Breast epithelium (tissue), 4 donors: ENCODE results near the gene MUC6. TPM values are rescaled to one million over a fixed set of nuclear protein-coding genes. Genes with fewer than 3 reads are reported as not detected.

Experiments used
- DNase-seq, 2 donors: peaks; one replicate each; pipeline ENCODE4 v3.0.0-alpha.2; 2019; ENCODE audit warnings: low spot score in 2 of 2
- H3K27ac ChIP-seq, 2 donors: fragments of 200-600 bp; sonication (generic) in 1 of 2; one replicate each; pipeline ENCODE4 v1.5.1; 2016 to 2019; ENCODE audit warnings: mild to moderate bottlenecking in 1 of 2
- H3K27me3 ChIP-seq, 2 donors: fragments of 200-600 bp; sonication (generic) in 1 of 2; one replicate each; pipeline versions ENCODE4 v1.5.1 to v1.6.0; 2017 to 2019; ENCODE audit warnings: control low read depth in 1 of 2, mild to moderate bottlenecking in 1 of 2
- H3K36me3 ChIP-seq: fragments of 200-600 bp; one replicate; pipeline ENCODE4 v1.5.1; 2019
- H3K4me1 ChIP-seq, 2 donors: fragments of 200-600 bp; sonication (generic); one replicate each; pipeline ENCODE4 v1.5.1; 2016 to 2019; ENCODE audit warnings: control low read depth in 1 of 2
- H3K4me3 ChIP-seq, 3 donors: fragments of 200-600 bp; sonication (generic); 1 replicate in 2 of 3; 2 replicates in 1 of 3; pipeline ENCODE4 v1.5.1; 2016 to 2019; ENCODE audit warnings: mild to moderate bottlenecking in 3 of 3, moderate library complexity in 2 of 3
- H3K9me3 ChIP-seq, 2 donors: fragments of 200-600 bp; sonication (generic) in 1 of 2; one replicate each; pipeline ENCODE4 v1.5.1; 2016 to 2019; ENCODE audit warnings: control low read depth in 1 of 2
- CTCF ChIP-seq, 3 donors: fragments of 450-650 bp; IDR thresholded peaks; one replicate each; pipeline ENCODE4 v1.5.1; 2016 to 2017; ENCODE audit warnings: antibody characterized with exemption in 3 of 3, mild to moderate bottlenecking in 3 of 3, moderate library complexity in 3 of 3
- POLR2A ChIP-seq: fragments of 450-650 bp; IDR thresholded peaks from one replicate; pipeline ENCODE4 v1.6.1; 2016; ENCODE audit warnings: antibody characterized with exemption, mild to moderate bottlenecking, moderate library complexity
- POLR2AphosphoS5 ChIP-seq, 3 donors: sonication (generic); formaldehyde crosslinking; IDR thresholded peaks; one replicate each; pipeline ENCODE4 v1.6.1; 2017; ENCODE audit warnings: antibody characterized with exemption in 3 of 3
- intact Hi-C: fragments of 100-400 bp; cut with DNase I; formaldehyde crosslinking; loops from one replicate; pipeline ENCODE4 v1.15.1; 2023; ENCODE audit warnings: low total_unique reads
- total RNA-seq, 3 donors: library from RNA; depleted of rRNA; stranded (reverse); fragments of >200 nt; gene quantifications; one replicate each; pipeline ENCODE4 v1.1.0, GENCODE V29; 2016

Gene MUC6
- total RNA-seq, 3 donors from 2014 or later, result 1.3 to 1.9 TPM; not detected in 1

DNA sequence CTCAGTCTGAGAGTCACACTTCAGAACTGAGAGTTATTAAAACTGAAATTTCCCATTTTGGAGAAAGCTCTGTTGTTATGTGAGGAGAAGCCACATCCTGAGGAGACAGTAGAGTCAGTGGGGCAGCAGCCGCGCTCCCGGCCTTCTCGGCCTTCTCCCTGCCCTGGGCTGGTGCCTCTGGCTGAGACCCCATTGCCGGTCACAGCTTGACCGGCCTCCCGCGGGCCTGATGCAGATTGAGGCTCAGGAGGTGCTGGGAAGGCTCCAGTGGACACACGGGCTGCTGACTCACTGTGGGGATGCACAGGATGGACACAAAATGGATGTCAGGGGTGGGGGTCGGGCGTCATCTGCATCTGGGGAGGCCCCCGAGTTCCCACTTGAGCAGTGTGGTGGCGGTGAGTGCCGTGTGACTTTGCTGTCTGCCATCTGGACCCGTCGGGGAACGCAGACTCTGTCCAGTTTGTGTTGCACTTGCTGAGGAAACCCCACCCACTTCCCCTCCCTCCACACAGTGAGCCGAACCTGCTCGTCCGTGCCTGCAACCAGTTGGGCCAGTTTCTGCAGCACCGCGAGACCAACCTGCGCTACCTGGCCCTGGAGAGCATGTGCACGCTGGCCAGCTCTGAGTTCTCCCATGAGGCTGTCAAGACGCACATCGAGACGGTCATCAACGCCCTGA lies 50.1 kb downstream of the MUC6 start:
- no peaks in the 10 kb centered on the region for H3K9me3 ChIP-seq
- H3K27ac ChIP-seq, result peak overlapping the region in 1 of 2 donors; percentile 4
- no peaks in the 10 kb centered on the region for H3K27me3 ChIP-seq
- no peaks in the 10 kb centered on the region for H3K4me1 ChIP-seq
- H3K4me3 ChIP-seq, result no peak overlapping the region
- peaks cover 11% of the 10 kb centered on the region for H3K36me3 ChIP-seq
- intact Hi-C loops, result loop anchor here (10.0 kb wide), 1 partner anchor 122 kb away; no protein-coding TSS in a partner anchor
- no peak for TF ChIP-seq POLR2A
- no peak for TF ChIP-seq CTCF (IDR thresholded peaks at IDR 0.05)
- TF ChIP-seq POLR2AphosphoS5 (IDR thresholded peaks at IDR 0.05), result no peak
- peak; percentile 68 to 87 for DNase-seq

DNA sequence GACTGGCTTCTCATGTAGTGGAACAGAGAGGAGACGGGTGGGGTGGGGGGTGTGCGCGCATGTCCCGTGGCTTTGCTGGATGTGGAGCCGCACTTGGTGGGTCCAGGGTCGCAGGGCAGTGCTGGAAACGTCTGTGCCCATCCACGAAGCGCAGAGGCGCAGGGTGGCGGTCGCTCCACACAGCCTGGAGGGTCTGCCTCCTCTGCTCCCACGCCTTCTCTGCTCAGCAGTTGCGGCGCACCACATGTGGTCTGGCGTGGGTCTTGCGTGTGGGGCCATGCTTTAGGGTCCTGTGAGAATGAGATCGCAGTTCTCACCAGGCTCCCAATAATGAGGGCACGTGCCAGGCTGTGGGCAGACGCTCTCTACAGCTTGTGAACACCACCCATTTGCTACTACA lies 50.7 kb downstream of the MUC6 start:
- intact Hi-C loops, result loop anchor here (10.0 kb wide), 1 partner anchor 121 kb away; no protein-coding TSS in a partner anchor
- peak overlapping the region in 1 of 2 donors; percentile 4 for H3K27ac ChIP-seq
- peaks cover 12% of the 10 kb centered on the region for H3K36me3 ChIP-seq
- no peak for DNase-seq
- no peaks in the 10 kb centered on the region for H3K9me3 ChIP-seq
- H3K27me3 ChIP-seq, result no peaks in the 10 kb centered on the region
- TF ChIP-seq POLR2AphosphoS5 (IDR thresholded peaks at IDR 0.05), result no peak
- no peak for TF ChIP-seq CTCF (IDR thresholded peaks at IDR 0.05)
- TF ChIP-seq POLR2A, result no peak
- H3K4me3 ChIP-seq, result no peak overlapping the region
- no peaks in the 10 kb centered on the region for H3K4me1 ChIP-seq

GRCh38 chr11:985406-985805 lies 51.1 kb downstream of the MUC6 start:
- no peak for DNase-seq
- no peaks in the 10 kb centered on the region for H3K9me3 ChIP-seq
- intact Hi-C loops, result loop anchor here (10.0 kb wide), 1 partner anchor 121 kb away; no protein-coding TSS in a partner anchor
- H3K27me3 ChIP-seq, result no peaks in the 10 kb centered on the region
- TF ChIP-seq POLR2AphosphoS5 (IDR thresholded peaks at IDR 0.05) (no peak), CTCF (IDR thresholded peaks at IDR 0.05) (no peak), POLR2A (no peak)
- no peaks in the 10 kb centered on the region for H3K4me1 ChIP-seq
- H3K36me3 ChIP-seq, result peaks cover 12% of the 10 kb centered on the region
- H3K27ac ChIP-seq, result no peak overlapping the region
- H3K4me3 ChIP-seq, result no peak overlapping the region

GRCh38 chr11:984546-984945 lies 52.0 kb downstream of the MUC6 start:
- peaks cover 12% of the 10 kb centered on the region for H3K36me3 ChIP-seq
- H3K9me3 ChIP-seq, result no peaks in the 10 kb centered on the region
- H3K4me3 ChIP-seq, result no peak overlapping the region
- DNase-seq, result no peak
- no peaks in the 10 kb centered on the region for H3K27me3 ChIP-seq
- no peaks in the 10 kb centered on the region for H3K4me1 ChIP-seq
- intact Hi-C loops, result loop anchor here (10.0 kb wide), 1 partner anchor 120 kb away; no protein-coding TSS in a partner anchor
- TF ChIP-seq CTCF (IDR thresholded peaks at IDR 0.05), result no peak
- no peak for TF ChIP-seq POLR2AphosphoS5 (IDR thresholded peaks at IDR 0.05)
- TF ChIP-seq POLR2A, result no peak
- no peak overlapping the region for H3K27ac ChIP-seq

- H3K9me3 ChIP-seq, result no peaks in the 10 kb centered on the region
- DNase-seq, result no peak
- no peak overlapping the region for H3K4me3 ChIP-seq
- no peak overlapping the region for H3K27ac ChIP-seq
- H3K4me1 ChIP-seq, result peaks cover 0 to 3% of the 10 kb centered on the region in 2 donors
- intact Hi-C loops, result loop anchor here (10.0 kb wide), 1 partner anchor 117 kb away; no protein-coding TSS in a partner anchor
- H3K36me3 ChIP-seq, result peaks cover 6% of the 10 kb centered on the region
- no peaks in the 10 kb centered on the region for H3K27me3 ChIP-seq
- TF ChIP-seq POLR2AphosphoS5 (IDR thresholded peaks at IDR 0.05) (no peak), CTCF (IDR thresholded peaks at IDR 0.05) (no peak), POLR2A (no peak)
These were observed 54.8 kb downstream of the MUC6 start for GRCh38 chr11:981764-982163.
